Activated CD4-positive, alpha-beta T cell treated with anti-CD3 and anti-CD28 coated beads, Interleukin-2, amount 50 U/mL, for 24 hours (primary cell): Measurements from ENCODE around the gene DFFB.

Source experiments
- DNase-seq, 2 donors: peaks; one replicate each; pipeline ENCODE4 v3.0.0-alpha.2; 2020; ENCODE audit warnings: low read depth in 1 of 2, low spot score in 1 of 2

The DFFB gene

DNA sequence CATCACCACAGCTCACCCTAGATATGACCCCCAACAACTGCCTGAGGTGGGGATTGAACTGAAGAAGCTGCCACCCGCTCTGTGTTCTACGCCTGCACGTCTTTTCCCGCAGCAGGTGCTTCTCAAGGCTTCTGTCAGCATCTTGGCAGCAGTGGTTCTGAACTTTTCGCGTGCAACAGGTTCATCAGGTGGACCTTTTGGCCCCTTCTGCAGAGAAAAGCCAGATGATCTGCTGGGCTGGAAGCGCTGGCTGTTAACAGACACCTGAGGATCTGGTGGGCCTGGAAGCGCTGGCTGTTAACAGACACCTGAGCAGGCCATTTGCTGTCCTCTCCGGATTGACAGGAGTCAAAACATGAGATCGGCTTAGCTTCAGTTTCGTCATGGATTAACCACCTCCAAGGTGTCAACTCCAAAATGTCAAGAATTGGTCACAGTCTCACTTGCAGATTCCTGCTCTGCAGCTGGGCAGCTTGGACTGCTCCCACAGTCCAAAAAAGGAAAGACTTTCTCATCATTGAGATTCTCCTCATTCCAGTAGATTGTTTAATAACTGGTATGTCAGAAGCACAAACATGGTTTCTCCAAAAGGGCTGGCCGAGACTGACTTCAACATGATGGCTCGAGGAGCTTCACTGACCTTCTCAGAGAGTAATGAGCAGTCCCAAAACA lies 38.1 kb downstream of the DFFB start:
- no peak for DNase-seq

DNA sequence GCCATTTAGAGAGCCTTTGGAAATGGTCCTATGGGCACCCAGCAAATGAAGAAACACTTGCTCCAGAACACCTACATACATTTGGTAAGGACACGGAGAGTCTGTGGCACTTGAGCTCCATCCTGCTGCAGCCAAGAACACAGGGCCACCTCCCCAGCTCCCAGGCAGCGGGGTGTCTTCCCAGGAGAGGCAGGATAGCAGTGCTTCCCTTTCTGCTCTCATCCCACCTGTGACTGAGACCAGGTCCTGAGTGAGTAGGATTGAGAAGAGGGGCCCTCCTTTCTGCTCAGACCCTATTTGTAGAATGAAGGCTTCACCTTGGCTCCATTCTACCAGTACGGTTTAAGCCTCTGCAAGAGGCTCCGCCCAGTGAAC lies 38.7 kb downstream of the DFFB start:
- no peak for DNase-seq

DNA sequence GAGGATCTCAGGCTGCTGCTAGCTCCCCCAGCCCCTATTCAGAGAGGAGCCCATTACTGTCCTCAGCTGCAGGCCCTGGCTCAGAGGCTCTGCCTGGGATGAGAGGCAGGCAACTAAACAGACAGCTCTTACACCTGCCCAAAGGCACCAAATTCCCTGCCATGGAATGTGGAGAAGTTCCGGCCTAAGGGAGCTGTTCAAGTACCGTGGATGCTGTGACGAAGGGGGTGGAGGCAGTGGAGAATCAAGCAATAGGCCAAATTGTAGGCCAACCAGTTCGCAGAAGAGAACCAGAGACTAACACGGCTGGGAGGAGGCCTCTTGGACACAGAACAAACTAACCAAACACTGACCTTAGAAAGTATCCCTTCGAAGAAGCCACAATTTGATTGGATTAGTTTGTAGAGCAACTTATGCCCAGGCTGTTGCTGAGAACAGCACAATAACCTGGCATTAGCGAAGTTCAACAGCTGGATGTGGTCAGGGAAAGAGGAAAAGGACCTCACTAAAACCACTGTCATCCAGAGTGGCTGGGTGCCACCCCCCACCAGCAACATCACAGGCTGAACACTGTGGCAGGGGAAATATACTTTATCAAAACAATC lies 39.2 kb downstream of the DFFB start:
- no peak for DNase-seq

DNA sequence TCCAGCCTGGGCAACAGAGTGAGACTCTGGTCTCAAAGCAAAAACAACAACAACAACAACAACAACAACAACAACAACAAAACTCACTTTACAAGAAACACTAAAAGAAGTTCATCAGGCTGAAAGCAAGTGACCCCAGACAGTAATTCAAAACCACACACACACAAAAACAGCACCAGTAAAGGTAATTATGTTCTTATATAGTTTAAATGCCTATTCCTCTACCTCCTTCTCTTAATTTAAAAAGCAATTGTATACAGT lies 41.1 kb downstream of the DFFB start:
- DNase-seq: no peak

DNA sequence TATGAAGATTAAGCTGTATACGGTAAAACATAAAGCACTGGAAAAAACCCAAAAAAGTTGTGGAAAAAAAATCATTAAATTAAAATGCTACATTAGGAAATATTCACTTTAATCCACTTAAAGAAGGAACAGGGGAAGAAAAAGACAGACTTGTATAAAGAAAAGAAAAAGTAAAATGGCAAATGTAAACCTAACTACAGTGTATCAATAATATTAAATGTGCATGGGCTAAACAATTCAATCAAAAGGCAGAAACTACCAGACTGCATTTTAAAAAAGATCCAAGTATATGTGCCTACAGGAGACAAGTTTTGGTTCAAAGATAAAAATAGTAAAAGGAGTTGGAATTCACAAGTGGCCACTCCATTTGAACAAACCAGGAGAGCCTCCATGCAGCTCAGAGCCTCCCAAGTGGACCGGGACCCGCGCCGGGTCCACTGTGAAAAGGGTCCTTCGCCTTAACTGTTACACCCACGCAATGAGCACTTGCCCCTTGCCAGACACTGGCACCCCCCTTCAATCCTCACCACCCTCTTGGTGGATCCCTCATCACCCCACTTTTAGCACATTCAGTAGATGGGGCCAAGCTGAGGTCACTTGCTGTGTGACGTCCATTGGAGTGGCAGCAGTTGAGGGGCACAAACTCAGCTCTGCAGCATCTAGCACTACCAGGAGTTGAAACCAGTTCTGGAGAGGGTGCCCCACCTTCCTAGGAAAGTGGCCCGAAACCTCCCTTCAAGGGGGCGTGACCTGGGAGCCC lies 41.9 kb downstream of the DFFB start:
- no peak for DNase-seq

DNA sequence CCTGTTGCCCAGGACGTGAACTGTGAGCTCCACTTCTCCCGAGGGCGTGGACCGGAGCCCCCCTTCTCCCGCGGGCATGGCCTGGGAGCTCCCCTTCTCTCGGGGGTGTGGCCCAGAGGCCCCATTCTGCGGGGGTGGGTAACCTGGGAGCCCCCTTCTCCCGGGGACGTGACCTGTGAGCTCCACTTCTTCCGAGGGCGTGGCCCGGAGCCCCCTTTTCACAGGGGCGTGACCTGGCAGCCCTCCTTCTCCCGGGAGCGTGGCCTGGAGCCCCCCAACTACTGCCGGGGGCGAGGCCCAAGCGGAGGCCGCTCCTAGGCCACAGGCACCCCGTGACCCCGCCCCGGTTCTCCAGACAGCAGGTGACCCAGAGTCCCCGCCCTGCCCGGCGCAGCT lies 42.5 kb downstream of the DFFB start:
- peak in 1 of 2 donors; percentile 20 for DNase-seq

DNA sequence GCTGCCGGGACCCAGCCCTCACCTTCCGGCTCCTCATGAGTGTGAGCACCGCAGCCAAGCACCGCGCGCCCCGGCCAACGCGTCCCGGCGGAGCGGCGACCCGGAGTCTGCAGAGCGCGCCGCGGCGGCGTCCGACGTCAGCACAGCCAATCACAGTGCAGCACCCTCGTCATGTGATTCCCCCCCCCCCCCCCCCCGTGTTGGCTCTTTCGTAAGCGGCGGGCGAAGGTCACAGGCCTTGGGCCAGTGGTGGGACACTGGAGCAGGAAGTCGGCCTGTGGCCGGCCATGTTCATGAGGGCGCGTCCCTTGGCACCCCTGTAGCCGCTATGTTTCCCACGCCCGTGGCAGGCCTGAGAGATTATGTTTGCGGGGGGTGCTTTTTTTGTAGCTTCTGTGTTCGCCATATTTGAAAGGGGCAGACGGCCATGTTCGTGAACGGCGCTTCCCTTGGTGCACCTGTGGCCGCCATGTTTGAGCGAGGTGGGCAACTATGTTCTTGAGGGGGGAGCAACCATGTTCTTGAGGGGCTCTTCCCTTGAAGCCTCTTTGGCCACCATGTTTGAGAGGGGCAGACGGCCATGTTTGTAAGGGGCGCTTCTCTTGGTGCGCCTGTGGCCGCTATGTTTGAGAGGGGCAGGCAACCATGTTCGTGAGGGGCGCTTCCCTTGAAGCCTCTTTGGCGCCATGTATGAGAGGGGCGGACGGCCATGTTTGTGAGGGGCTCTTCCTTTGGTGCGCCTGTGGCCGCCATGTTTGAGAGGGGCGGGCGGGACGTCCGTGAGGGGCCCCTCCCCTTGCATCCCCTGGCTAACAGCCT lies 43.1 kb downstream of the DFFB start, which contains the start of gene C1orf174:
C1orf174 (minus strand) TSS at position 123 of the 819 bp plus-strand sequence; CDS start at position 37, 86 bp downstream.
- DNase-seq: peak; percentile 77 to 92

DNA sequence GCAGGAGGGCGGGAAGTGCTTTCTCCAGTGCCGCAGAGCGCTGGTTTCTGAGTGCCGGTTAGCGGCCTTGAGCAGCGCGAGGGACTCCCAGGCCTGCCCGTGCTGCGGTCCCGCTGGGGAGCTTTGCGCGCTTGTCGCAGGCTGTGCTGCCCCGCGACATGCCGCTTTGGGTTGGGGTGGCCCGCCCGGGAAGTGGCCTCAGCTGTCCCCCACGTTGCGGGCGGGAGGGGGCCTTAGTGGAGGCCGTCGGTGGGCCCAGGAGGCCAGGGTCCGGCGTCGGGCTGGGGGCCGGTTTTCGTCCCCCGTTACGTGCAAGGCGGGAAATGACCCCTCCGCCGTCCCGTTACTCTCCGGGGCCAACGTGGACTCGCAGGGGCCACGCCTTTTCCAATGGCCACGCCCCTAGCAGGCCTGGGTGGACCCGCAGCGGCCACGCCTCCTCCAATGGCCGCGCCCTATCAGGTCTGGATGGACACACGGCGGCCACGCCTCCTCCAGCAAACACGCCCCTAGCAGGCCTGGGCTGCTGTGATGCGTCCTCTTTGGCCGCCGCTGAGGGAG lies 43.8 kb downstream of the DFFB start:
- DNase-seq: peak; percentile 65 to 81

DNA sequence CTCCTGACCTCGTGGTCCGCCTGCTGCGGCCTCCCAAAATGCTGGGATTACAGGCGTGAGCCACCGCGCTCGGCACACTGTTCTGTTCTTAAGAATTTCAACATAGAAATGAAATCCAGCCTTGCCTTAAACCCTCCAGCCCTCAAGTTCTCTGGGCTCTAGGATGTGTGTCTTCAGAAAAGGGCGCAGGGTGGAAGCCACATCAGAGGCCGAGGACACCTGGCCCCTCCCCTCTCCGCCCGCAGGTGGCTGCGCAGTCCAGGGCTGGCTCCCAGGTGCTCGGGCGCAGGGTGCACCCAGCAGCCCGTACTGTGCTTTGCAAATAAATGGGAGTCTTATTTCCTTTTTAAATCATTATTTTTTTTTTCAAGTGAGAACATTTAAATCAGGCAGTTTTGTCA lies 44.8 kb downstream of the DFFB start:
- no peak for DNase-seq

DNA sequence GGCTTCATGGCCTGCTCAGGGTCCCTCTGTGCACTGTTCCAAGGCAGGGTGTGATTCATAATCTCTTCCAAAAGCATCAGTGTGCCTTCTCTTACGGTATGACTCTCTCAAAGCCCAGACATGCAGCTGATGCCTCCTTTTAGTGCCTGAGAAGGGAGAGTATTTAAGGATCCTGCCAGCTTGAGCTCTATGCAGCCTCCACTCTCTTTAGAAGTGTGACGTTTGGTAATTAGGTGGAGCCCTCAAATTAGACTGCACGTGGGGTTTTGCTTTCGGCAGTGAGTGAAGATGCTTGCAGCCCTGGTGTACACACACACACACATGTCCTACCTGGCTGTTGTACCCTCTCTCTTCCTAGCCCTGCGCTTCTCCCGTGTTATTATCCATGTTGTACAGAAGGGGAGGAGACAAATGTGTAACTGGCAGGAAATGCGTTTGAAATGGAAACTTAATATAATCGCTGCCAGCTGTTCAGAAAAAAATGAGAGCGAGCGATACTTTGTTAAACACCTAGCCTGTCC lies 45.4 kb downstream of the DFFB start:
- DNase-seq: no peak

DNA sequence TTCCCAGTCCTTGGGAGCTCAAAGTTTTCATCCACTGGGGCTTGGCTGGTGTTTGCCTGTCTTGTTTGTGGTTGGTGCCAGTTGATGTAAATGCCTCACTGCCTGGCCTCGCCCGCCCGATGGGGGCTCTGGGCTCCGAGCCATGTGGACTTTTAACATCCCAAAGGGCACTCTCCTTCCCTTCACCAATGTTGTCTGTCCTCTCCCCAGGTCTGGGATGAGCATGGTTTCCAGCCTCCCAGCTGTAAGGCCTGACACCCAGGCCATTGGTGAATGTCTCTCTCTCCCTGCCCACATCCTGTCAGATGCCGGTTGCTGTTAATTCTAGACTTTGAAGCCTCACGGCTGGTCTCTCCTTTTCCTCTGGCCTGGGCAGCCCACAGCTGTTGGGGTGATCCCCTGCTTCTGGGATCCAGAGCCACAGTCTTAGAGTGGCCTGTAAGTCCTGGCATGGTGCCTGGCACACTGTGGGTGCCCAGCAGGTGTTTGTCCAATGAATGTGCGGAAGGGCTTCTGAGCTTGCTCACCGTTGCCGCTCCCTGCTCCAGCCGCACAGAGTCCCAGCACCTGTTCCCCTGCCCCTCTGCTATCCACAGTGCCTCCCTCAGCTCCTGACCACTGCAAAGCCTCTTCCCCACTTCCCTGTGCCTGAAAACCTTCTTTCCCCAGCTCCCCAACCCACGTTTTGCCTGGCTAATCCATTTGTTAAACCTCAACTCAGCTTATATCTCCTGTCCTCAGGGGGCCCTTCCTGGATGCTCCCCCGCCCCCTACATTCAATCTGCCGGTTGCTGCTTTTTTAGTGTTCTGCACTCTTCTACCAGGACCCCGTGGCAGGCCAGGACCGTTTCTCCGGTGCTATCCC lies 46.1 kb downstream of the DFFB start:
- DNase-seq: no peak

DNA sequence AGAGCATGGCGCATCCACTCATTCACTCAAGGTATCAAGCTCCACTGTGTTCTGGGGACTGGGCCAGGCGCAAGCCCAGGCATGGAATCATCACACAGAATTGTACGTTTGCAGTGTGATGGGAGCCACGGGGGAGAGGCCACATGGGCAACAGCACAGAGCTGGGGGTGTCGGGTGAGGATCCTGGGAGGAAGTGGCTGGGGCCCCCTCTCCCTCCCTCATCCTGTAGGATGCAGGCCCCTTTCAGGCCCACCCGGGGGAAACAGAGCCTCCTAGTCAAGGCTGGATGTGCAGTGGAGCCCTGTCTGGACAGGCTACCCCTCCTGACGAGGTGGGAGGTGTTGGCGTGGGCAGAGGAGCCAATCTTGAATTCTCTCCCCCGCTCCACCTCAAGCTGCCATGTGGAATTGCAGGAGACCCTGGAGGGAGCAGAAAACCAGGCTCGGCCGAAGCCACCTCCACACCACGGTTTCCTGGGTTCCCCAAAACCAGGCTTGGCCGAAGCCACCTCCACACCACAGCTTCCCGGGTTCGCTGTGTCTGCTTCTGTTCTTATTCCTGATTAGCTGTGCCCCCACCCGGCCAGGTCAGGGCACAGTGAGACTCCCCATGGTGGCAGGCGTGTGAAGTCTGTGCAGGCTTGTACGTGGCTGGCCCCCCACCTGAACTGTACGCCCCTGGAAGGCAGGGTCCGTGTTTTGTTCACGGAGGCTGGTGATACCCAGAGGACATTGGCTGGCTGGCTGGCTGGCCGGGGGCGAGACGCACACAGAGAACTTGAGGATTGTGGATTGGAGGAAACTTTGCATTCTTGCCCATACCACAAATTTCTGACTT lies 46.9 kb downstream of the DFFB start:
- no peak for DNase-seq

DNA sequence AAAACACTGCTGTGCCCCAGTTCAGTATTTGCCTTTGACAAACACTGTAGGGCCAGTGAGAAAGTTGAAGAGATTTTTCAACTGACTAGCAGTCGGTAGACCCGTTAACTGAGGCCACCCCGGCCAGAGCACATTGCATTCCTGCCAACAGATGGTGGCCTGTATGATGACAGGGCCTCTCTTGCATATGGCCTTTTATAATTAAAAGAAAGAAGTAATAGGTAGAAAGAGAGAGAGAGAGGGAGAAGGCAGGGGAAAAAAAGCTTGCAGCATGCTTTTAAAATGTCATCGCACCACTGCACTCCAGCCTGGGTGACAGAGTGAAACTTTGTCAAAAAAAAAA lies 47.5 kb downstream of the DFFB start:
- no peak for DNase-seq

DNA sequence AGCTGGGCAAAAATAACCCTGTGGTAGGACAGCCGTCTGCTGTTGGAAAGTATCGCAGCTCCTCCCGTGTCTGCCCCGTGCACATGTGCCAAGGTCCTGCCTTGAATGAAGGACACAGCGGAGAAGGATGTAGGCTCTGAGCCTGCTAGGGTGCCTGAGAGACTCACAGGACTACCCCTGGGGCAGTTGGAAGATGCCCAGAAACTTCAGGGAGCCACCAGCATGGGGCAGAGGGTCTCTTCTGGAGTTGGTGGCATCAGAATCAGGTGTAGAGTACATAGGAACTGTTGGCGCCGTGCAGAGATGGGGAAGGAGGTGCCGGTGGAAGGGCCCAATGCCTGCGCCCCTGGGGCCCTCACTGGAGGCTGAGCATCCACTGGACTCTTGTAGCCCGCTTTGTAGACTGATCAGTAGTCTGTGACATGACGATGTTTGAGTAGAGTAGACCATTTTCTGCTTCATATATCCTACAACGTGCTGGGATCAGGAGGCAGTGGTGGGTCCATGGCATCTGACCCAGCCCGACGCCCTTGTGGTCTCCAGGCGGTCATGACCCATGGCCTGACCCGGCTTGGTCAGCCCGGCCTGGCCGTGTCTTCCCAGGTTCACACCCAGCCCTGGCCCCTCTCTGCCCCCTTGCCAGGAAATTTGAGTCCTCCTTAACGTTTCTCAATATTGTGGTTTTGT lies 48.1 kb downstream of the DFFB start:
- DNase-seq: no peak

DNA sequence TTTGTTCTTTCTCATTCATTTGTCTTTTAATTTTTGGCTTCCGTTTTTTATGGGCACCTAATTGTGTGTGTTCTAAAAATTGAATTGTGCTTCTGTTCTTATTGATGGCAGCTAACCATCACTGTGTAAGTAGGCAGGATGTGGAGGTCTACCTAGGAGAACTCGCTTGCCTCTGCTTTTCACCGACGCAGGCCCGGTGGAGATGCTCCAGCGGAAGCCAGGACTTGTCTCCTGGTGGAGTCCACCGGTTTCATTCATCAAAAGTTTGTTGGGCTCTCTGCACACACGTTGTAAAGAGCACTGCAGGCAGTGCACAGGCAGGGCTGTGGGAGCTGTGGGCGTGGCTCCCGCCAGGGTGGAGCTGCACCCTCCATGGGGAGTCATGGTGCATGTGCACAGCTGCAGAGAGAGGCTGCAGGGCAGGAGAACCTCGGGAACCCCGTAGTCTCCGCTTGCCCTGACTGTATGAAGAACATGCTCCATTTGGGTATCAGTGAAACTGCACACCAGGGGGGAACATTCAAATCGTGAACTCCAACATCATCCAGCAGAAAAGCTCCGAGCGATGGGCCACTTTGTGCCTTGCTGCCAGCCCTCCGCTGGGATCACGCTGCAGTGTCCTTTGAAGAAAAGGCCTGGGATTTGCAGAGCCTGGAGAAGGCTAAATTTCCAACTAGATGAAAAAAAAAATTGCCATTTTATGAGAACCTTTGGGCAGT lies 48.8 kb downstream of the DFFB start:
- no peak for DNase-seq

DNA sequence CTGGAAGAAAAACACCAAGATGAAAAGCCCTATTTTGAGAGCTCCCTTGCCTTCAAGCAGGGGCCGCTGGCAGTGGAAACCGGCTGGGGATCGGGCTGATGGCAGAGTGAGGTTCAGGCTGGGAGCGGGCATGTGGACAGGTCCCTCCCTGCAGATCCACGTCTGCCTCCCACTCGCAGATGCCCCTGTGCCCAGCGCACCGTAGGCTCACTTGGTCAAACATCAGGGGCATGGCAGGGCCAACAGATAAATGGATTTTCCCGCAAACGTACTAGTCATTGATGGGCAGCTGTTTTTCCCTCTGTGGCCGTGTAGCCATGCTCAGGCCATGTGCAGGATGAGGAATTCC lies 49.4 kb downstream of the DFFB start:
- DNase-seq: no peak

DNA sequence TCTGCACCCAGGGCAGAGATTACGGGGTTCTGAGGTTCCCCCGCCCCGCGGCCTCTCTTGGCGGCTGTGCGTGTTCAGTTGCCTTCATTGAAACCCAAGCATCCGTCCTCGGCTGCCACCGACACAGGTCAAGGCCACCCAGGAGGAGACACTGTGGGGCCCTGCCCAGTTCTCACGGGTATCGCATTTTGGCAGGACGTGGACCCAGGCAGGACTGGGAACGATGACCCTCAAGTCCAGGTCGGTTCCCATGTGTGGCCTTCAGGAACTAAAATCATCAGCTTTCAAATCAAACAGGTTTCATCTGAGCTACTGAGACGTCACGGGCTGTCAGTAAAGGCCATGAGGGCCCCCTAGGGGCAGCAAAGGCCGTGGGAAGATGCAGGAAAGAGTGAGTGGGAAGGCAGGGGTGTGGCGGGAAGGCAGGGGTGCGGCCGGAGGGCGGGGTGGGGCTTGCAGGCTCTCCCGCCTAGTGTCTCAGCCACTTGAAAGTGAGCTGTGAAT lies 49.8 kb downstream of the DFFB start:
- DNase-seq: no peak

DNA sequence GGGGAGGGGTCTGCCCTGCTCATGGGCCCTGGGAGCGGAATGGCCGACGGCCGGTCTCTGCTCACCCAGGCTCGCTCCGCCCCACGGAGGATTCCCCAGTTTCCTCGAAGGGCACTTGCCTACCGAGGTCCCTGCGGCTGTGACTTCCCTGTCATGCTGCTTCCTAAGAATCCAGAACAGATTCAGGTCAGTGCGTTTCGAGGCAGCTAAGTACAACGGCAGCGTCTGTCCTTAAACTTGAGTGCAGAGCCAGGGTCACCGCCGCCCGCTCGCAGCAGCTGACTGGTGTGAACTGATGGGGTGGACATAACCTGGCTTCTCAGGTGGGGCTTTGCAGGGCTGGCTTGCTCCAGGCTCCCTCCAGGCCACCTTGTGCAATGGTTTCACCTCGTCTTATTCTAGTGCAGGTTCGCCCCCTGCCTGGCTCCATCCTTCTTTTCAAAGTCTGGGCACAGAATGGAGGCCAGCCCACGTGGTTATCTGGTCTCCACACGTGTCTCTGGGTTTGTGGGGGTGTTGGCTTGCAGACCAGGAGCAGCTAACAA lies 50.4 kb downstream of the DFFB start:
- DNase-seq: no peak
